NCI-H1092 (cell line): Measurements from ENCODE around the gene CDK14.
A peak's percentile ranks its signal among the peaks of the same experiment; 100 is the strongest.

Experiments
- DNase-seq: peaks from one replicate; lab custom pipeline; 2025; lab: John Stamatoyannopoulos, UW

CDK14 gene

DNA sequence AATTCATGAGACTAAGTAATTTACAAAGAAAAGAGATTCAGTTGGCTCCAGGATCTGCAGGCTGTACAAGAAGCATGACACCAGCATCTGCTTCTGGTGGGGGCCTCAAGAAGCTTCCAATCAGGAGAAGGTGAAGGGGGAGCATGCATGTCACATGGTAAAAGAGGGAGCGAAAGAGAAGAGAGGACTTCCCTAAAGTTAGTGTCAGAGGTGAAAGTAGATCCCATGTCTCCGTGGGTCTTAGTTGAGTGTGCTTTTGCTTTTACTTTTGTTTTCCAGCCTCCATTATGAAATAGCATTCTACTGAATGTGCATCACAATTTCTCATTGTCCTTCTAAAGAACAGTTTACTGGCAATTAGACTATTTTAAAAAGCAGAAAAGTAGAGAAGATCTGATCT, 454.6 kb downstream of the CDK14 start:
- DNase-seq = no peak

- DNase-seq = no peak
These were observed 455.8 kb downstream of the CDK14 start for GRCh38 chr7:91051966-91052365.

DNA sequence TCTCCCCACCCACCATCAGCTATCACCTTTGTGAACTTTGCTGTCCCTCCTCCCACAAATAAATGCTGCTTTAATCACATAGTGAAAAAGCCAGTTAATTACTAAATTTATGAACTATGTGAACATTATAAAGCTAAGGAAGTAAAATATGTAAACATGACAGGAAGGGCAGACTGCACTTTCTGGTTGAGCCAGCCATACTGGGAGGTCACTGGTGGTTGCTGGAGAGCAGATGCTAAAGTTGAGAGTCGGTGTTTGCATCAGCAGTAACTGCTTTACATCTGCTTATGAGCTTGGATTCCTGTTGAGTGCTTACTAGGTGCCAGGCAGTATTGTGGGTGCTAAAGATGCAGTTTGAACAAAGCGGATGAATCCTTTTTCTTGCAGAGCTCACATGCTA, 458.3 kb downstream of the CDK14 start:
- no peak for DNase-seq

DNA sequence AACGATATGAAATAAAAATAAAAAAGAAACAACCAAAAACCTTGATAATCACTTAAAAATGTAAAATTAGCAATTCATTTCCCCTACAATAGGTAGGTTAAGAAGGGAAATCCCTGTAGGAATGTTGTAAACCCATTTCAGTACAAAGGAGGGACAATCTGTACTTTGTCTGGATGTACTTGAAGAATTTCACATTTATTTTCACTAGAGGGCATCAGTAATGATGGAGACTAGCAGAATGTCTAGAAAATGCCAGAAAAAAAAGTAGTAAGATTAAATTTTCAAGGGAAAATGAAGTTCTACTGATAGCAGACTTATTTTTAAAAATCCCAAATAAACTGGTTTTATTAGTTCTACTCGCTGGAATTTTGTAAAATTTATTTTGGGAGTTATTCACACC, 459.1 kb downstream of the CDK14 start:
- no peak for DNase-seq

DNA sequence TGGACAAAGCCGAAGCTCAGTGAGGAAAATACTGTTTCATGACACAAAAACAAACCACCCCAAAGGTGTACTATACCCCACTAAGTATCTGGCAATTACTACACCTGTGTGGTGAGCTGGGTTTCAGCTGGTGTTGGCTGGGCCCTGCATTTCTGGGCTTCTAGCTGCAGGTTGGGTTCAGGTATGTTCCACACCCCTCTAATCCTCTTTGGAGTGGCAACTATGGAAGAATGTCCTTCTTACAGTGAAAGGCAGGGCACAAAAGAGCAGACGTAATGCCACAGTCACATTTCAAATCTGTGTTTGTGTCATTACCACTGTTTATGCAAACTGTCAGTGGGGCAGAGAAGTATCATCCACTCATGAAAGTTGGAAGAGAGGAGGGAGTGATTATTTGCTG, 466.6 kb downstream of the CDK14 start:
- no peak for DNase-seq

DNA sequence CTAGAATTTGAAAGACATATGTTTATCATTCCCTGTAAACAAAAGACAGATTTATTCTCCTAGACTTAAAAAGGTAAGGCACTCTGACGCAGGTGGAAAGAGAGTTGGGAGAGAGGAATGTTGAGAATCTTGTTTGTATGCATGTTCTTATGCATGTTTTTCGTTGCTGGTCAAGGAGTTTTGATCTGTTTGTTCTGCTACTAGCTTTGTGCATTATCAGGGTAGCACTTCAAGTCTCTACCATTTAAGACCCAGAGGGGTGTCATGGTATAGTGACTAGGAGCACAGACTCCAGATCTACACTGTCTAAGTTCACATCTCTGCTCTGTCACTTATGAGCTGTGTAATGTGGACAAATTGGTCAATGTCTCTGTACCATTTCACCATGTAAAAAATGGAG, 467.9 kb downstream of the CDK14 start:
- DNase-seq = no peak

GRCh38 chr7:91064938-91065337, 468.8 kb downstream of the CDK14 start:
- no peak for DNase-seq

- DNase-seq = no peak
These were observed 470.5 kb downstream of the CDK14 start for GRCh38 chr7:91066627-91067026.

GRCh38 chr7:91067242-91067641, 471.1 kb downstream of the CDK14 start:
- no peak for DNase-seq

DNA sequence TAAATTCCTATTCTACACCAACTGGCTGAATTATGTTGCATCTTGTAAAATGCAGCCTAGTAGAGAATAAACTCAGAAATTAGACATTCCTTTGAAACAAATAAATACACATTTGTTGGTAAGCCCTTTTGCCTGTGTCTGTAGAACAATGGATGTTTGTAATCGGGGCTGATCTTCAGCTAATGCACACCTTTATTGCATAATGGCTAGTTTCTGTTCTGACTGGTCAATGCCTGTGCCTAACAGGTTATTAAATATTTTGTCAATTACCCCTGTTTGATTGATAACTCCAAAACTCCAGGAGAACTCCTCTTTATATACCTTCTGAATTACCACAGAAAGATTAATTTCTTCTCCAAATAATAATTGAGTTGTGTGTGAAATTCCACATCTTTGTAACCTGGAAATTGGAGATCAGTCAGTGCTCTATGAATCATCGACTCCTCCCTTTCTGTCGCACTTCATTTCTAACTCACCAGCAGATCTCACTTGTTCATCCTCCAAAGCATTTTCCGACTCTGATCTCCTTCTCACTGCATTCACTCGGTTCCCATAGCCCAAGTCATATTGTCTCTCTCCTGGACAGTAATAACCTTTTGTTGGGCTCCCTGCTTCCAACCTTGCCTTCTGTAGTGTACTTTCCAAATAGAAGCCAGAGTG, 472.1 kb downstream of the CDK14 start:
- DNase-seq = no peak

- no peak for DNase-seq
These were observed 473.0 kb downstream of the CDK14 start for GRCh38 chr7:91069146-91069545.

DNA sequence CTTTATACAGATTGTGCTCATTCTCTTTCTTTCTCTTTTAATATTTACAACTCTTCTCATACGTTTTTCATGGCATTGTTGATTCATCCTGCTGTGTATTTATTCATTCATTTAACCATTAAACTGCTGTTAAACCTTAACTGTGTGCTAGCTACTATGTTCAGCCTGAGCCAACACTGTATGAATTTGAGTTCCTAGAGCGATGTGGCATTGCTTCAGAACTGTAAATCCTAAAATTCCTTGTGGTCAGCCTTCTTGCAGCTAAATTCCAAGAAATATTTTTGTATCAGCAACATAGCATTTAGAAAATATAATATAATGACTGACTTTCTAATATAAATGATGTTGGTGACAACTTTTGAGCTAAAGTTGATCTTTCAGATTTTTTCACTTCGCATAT, 483.4 kb downstream of the CDK14 start:
- no peak for DNase-seq

DNA sequence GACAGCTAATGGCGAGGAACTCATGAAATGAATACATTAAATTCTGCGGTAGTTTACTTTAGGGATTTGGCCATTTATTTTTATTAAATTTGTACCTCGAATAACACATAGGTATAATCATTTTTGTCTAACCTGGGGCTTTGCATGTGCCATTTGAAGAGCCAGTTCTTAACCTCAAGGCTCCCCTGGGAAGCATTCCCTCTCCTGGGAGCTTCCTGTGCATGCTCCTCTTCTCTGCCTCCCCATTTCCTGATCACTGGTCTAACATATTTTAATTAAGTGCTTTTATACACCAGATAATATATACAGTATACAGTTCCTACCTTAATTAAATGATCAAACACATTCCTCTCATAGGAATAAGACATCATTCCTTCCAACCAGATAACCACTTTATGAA, 484.2 kb downstream of the CDK14 start:
- DNase-seq = no peak

GRCh38 chr7:91082038-91082437, 485.9 kb downstream of the CDK14 start:
- DNase-seq = no peak

DNA sequence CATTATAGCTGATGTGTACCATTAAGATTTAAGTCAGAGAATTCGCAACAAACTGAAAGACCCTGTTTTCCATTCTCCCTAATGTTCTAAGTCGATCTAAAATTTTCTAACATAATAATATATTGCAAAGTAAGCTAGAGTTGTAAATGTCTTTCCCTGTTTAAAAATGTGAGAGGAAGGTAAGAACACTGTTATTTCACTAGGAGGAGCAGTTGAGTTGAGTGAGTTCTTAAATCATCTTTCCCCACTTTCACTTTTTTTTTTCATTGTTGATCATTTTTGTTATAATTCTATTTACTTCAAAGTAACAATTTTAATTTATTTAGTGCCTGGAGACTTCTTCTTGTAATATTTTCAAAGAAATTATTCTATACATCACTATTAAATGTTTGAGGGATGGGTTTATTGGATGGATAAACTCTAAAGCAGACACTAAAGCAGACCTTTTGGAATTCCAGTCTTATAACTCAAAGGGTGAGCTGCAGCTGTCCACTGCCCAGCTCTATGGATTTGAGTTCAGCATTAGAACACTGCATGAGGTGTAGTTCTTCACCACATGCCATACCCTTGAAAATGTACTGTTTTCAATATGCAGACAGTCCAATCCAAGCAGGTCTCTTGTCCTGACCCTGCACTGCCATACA, 486.9 kb downstream of the CDK14 start:
- DNase-seq = no peak

- no peak for DNase-seq
These were observed 487.9 kb downstream of the CDK14 start for GRCh38 chr7:91083855-91084644.

- DNase-seq = no peak
These were observed 489.1 kb downstream of the CDK14 start for GRCh38 chr7:91085175-91085574.

- no peak for DNase-seq
These were observed 490.1 kb downstream of the CDK14 start for GRCh38 chr7:91086200-91086599.

DNA sequence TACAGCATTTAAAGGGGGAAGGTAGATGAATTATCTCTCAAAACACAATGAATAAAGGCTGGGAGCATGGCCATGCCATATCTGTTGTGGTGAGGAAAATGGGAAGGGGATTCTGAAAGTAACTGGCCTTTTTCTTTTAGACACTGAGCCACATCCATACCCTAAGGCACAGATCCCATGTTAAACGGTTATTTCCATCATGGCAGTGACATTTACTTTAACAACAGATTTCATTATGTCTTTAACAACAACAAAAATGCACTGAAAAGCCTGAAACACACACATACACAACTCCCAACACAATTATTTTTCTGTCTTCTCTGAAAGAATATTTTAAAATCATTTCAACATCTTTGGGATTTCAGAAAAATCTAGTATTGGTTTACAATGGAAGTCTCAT, 492.0 kb downstream of the CDK14 start:
- DNase-seq = no peak

DNA sequence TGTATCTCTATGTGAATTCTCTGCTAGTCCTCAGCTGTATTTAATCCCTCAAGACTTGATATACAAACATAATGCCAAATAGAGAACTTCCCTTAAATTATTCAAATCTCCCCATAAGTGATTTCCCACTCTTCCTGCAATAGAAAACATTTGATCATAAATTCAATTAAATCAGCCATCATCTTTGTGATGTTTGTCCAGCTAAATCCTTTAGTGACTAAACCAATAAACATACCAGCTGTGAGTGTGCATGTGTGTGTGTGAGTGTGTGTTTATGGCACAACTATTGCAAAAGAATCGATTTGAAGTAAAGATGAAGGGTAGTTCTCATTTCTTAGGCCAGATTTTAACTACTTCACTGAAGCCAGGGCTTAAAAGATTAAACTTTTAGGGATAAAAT, 492.6 kb downstream of the CDK14 start:
- no peak for DNase-seq

DNA sequence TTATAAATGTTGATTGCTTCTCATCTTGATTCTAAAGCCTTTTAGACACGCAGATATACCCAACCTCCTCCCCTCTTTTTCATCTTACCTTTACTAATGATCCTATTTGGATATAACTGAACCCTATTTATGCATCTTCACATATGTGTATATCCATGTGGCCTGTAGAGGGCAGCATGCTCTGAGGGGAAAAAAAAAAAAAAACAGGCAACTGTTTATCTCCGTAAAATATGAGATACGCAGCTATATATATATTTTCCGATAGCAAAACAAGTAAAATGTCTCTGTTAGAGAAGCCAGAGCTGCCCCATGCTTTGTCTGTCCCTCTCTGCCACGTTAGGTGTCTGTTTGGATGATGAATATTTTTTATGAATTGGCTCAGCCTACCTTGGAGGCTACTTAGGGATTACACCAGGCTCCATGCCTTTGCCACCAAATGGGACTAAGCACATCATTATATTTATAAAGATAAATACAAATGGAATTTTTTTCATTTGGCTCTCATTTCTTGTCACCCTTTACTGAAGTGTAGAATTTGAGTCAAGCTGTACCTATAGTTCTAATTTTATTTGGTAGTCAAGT, 493.4 kb downstream of the CDK14 start:
- DNase-seq = peak; percentile 52

DNA sequence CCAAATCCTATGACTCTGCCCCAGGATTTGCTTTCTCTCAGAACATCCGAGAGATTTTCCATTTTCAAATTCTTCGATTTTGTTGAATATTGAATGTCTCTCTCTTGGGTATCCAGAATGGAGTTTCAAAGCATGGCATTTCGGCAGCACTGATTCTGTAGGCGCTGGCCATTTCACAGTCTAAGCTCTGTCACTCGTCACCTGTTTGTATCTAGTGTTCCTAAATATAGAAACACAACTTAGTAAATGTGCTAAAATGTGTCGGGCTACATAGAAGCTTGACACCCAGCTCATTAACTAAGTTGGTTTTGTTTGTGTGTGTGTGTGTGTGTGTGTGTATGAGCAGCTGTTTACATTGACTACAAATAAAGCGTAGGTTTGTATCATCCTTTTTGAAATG, 494.6 kb downstream of the CDK14 start:
- no peak for DNase-seq

DNA sequence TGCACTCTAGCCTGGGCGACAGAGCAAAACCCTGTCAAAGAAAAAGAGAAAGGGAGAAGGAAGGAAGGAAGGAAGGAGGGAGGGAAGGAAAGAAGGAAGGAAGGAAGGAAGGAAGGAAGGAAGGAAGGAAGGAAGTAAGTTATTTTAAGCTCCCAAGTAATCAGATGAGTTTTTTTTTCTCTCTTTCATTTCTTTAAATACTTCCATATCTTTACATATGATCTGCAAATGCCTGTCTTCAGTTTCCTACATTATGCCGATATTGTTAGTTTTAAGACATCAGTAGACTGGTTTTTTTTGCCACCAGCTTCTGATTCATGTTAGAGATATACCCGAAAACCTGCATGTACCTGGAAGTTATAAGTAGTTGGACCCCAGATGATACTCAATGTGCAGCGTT, 495.5 kb downstream of the CDK14 start:
- DNase-seq = no peak
